Measurements from ENCODE around the gene MYO1D.

The MYO1D gene

GRCh38 chr17:32586666-32587065 is 290.3 kb downstream of the MYO1D start:
- no peak for DNase-seq

GRCh38 chr17:32584792-32585191 is 292.1 kb downstream of the MYO1D start:
- Histone ChIP-seq H3K4me3 (ENCODE audit: low read depth, low read length) (no peak overlapping the region), H3K9me3 (ENCODE audit: severe bottlenecking) (peaks cover 10% of the 10 kb centered on the region), H3K27me3 (ENCODE audit: insufficient read depth, low read depth, severe bottlenecking) (no peaks in the 10 kb centered on the region), H3K36me3 (no peaks in the 10 kb centered on the region), H3K27ac (no peak overlapping the region)
- DNase-seq = no peak
- no peak for TF ChIP-seq CTCF (IDR thresholded peaks at IDR 0.05; ENCODE audit: low read depth, low read length)

More at GRCh38 chr17:32586666-32587065, 290.3 kb downstream of the MYO1D start:
- H3K9me3 ChIP-seq (ENCODE audit: severe bottlenecking) = peaks cover 6% of the 10 kb centered on the region
- no peak overlapping the region for H3K27ac ChIP-seq
- no peak overlapping the region for H3K4me3 ChIP-seq (ENCODE audit: low read depth, low read length)
- H3K27me3 ChIP-seq (ENCODE audit: insufficient read depth, low read depth, severe bottlenecking) = no peaks in the 10 kb centered on the region
- H3K36me3 ChIP-seq = no peaks in the 10 kb centered on the region
- TF ChIP-seq CTCF (IDR thresholded peaks at IDR 0.05; ENCODE audit: low read depth, low read length) = no peak

- no peak overlapping the region for H3K27ac ChIP-seq
- H3K36me3 ChIP-seq = no peaks in the 10 kb centered on the region
- H3K9me3 ChIP-seq (ENCODE audit: severe bottlenecking) = peaks cover 10% of the 10 kb centered on the region
- TF ChIP-seq CTCF (IDR thresholded peaks at IDR 0.05; ENCODE audit: low read depth, low read length) = no peak
- H3K4me3 ChIP-seq (ENCODE audit: low read depth, low read length) = no peak overlapping the region
- H3K27me3 ChIP-seq (ENCODE audit: insufficient read depth, low read depth, severe bottlenecking) = no peaks in the 10 kb centered on the region
- no peak for DNase-seq
Observed at GRCh38 chr17:32583053-32583452, 293.9 kb downstream of the MYO1D start.

- Histone ChIP-seq H3K27ac (no peak overlapping the region), H3K9me3 (ENCODE audit: severe bottlenecking) (peaks cover 2% of the 10 kb centered on the region), H3K27me3 (ENCODE audit: insufficient read depth, low read depth, severe bottlenecking) (no peaks in the 10 kb centered on the region), H3K36me3 (no peaks in the 10 kb centered on the region), H3K4me3 (ENCODE audit: low read depth, low read length) (no peak overlapping the region)
- TF ChIP-seq CTCF (IDR thresholded peaks at IDR 0.05; ENCODE audit: low read depth, low read length) = no peak
- DNase-seq = no peak
Observed at GRCh38 chr17:32575852-32576251, 301.1 kb downstream of the MYO1D start.

GRCh38 chr17:32570081-32570396 is 306.9 kb downstream of the MYO1D start:
- Histone ChIP-seq H3K27ac (no peak overlapping the region), H3K4me3 (ENCODE audit: low read depth, low read length) (no peak overlapping the region), H3K9me3 (ENCODE audit: severe bottlenecking) (no peaks in the 10 kb centered on the region), H3K36me3 (no peaks in the 10 kb centered on the region), H3K27me3 (ENCODE audit: insufficient read depth, low read depth, severe bottlenecking) (no peaks in the 10 kb centered on the region)
- DNase-seq = no peak
- TF ChIP-seq CTCF (IDR thresholded peaks at IDR 0.05; ENCODE audit: low read depth, low read length) = no peak

All from WERI-Rb-1 (cell line).